BLaER1 (cell line): ENCODE data around the gene NPIPA2.
"Not testable (repeated sequence)": the region's sequence is repeated elsewhere in the genome, so short reads cannot be mapped to it uniquely, and the experiment has no call there.

Source experiments
- H3K27ac ChIP-seq: shearing (Covaris generic); formaldehyde crosslinking; 2 replicates; pipeline ENCODE4 v1.8.1; 2022
- H3K27me3 ChIP-seq: shearing (Covaris generic); formaldehyde crosslinking; 2 replicates; pipeline ENCODE4 v1.8.1; 2022
- H3K36me3 ChIP-seq: shearing (Covaris generic); formaldehyde crosslinking; 2 replicates; pipeline ENCODE4 v1.8.1; 2022
- H3K4me1 ChIP-seq: shearing (Covaris generic); formaldehyde crosslinking; 2 replicates; pipeline ENCODE4 v1.8.1; 2022
- H3K4me2 ChIP-seq: shearing (Covaris generic); formaldehyde crosslinking; 2 replicates; pipeline ENCODE4 v1.8.1; 2022
- H3K4me3 ChIP-seq: shearing (Covaris generic); formaldehyde crosslinking; 2 replicates; pipeline ENCODE4 v1.8.1; 2022
- H3K9ac ChIP-seq: shearing (Covaris generic); formaldehyde crosslinking; 2 replicates; pipeline ENCODE4 v1.8.1; 2022
- H3K9me3 ChIP-seq: shearing (Covaris generic); formaldehyde crosslinking; 2 replicates; pipeline ENCODE4 v1.8.1; 2022
- H4K20me1 ChIP-seq: shearing (Covaris generic); formaldehyde crosslinking; 2 replicates; pipeline ENCODE4 v1.8.1; 2022

Gene NPIPA2

GRCh38 chr16:14742273-14743128, at the start of gene NPIPA2:
NPIPA2 (plus strand) TSS chr16:14742533; CDS start chr16:14748066, 5,533 bp downstream.
- not testable (repeated sequence) for H4K20me1 ChIP-seq, H3K36me3 ChIP-seq, H3K27ac ChIP-seq, H3K9me3 ChIP-seq, H3K4me3 ChIP-seq, H3K4me2 ChIP-seq, H3K9ac ChIP-seq, H3K4me1 ChIP-seq, H3K27me3 ChIP-seq

GRCh38 chr16:14694129-14694528, 48.2 kb upstream of the NPIPA2 start, which contains the start of gene PLA2G10:
PLA2G10 (minus strand) TSS chr16:14694308; CDS start chr16:14694229, 79 bp downstream.
- H3K4me2 ChIP-seq, H3K4me1 ChIP-seq, H3K27ac ChIP-seq, H3K9ac ChIP-seq, H4K20me1 ChIP-seq, H3K27me3 ChIP-seq, H3K36me3 ChIP-seq, H3K4me3 ChIP-seq, H3K9me3 ChIP-seq: not testable (repeated sequence)

- H3K9ac ChIP-seq, H3K27me3 ChIP-seq, H3K36me3 ChIP-seq, H3K9me3 ChIP-seq, H4K20me1 ChIP-seq, H3K4me1 ChIP-seq, H3K4me2 ChIP-seq, H3K4me3 ChIP-seq, H3K27ac ChIP-seq: not testable (repeated sequence)
These were observed 40.5 kb upstream of the NPIPA2 start for GRCh38 chr16:14701859-14702258.

- not testable (repeated sequence) for H3K4me2 ChIP-seq, H3K9me3 ChIP-seq, H3K4me3 ChIP-seq, H3K9ac ChIP-seq, H3K4me1 ChIP-seq, H3K36me3 ChIP-seq, H3K27ac ChIP-seq, H4K20me1 ChIP-seq, H3K27me3 ChIP-seq
These were observed 39.7 kb upstream of the NPIPA2 start for GRCh38 chr16:14702672-14703071.

GRCh38 chr16:14703156-14704011, 38.9 kb upstream of the NPIPA2 start, which contains the start of gene NPIPA3:
NPIPA3 (plus strand) TSS chr16:14703411; CDS start chr16:14708944, 5,533 bp downstream.
- not testable (repeated sequence) for H4K20me1 ChIP-seq, H3K4me3 ChIP-seq, H3K9ac ChIP-seq, H3K4me1 ChIP-seq, H3K9me3 ChIP-seq, H3K4me2 ChIP-seq, H3K27me3 ChIP-seq, H3K36me3 ChIP-seq, H3K27ac ChIP-seq

GRCh38 chr16:14733233-14733632, 9.1 kb upstream of the NPIPA2 start:
- H3K4me1 ChIP-seq, H3K9me3 ChIP-seq, H3K27ac ChIP-seq, H3K4me2 ChIP-seq, H3K4me3 ChIP-seq, H4K20me1 ChIP-seq, H3K36me3 ChIP-seq, H3K9ac ChIP-seq, H3K27me3 ChIP-seq: not testable (repeated sequence)

GRCh38 chr16:14740832-14741385, 1.4 kb upstream of the NPIPA2 start:
- H3K27ac ChIP-seq, H3K9ac ChIP-seq, H3K27me3 ChIP-seq, H3K4me3 ChIP-seq, H3K36me3 ChIP-seq, H3K4me1 ChIP-seq, H3K4me2 ChIP-seq, H3K9me3 ChIP-seq, H4K20me1 ChIP-seq: not testable (repeated sequence)

- H3K27me3 ChIP-seq, H3K4me2 ChIP-seq, H3K4me1 ChIP-seq, H3K36me3 ChIP-seq, H3K9me3 ChIP-seq, H3K9ac ChIP-seq, H3K4me3 ChIP-seq, H4K20me1 ChIP-seq, H3K27ac ChIP-seq: not testable (repeated sequence)
These were observed 539 bp upstream of the NPIPA2 start for GRCh38 chr16:14741794-14742193.

- H3K36me3 ChIP-seq, H3K27me3 ChIP-seq, H3K4me3 ChIP-seq, H3K4me1 ChIP-seq, H3K27ac ChIP-seq, H3K9me3 ChIP-seq, H3K9ac ChIP-seq, H3K4me2 ChIP-seq, H4K20me1 ChIP-seq: not testable (repeated sequence)
These were observed 31.3 kb downstream of the NPIPA2 start for GRCh38 chr16:14773654-14774053.

- H3K4me1 ChIP-seq, H3K4me2 ChIP-seq, H3K27ac ChIP-seq, H3K27me3 ChIP-seq, H3K36me3 ChIP-seq, H4K20me1 ChIP-seq, H3K4me3 ChIP-seq, H3K9me3 ChIP-seq, H3K9ac ChIP-seq: not testable (repeated sequence)
These were observed 33.3 kb downstream of the NPIPA2 start for GRCh38 chr16:14775624-14776023.

GRCh38 chr16:14776763-14777162, 34.4 kb downstream of the NPIPA2 start:
- H3K4me3 ChIP-seq, H3K9me3 ChIP-seq, H3K9ac ChIP-seq: not testable (repeated sequence)

GRCh38 chr16:14779368-14779877, 37.1 kb downstream of the NPIPA2 start:
- not testable (repeated sequence) for H3K4me2 ChIP-seq, H3K27ac ChIP-seq, H3K9ac ChIP-seq, H3K36me3 ChIP-seq, H3K9me3 ChIP-seq, H3K27me3 ChIP-seq, H3K4me3 ChIP-seq, H4K20me1 ChIP-seq, H3K4me1 ChIP-seq

More at GRCh38 chr16:14776763-14777162, 34.4 kb downstream of the NPIPA2 start:
- H4K20me1 ChIP-seq, H3K27ac ChIP-seq, H3K4me1 ChIP-seq, H3K36me3 ChIP-seq, H3K4me2 ChIP-seq, H3K27me3 ChIP-seq: not testable (repeated sequence)

- H3K4me2 ChIP-seq, H3K27me3 ChIP-seq, H4K20me1 ChIP-seq, H3K9me3 ChIP-seq, H3K27ac ChIP-seq, H3K4me3 ChIP-seq, H3K36me3 ChIP-seq, H3K9ac ChIP-seq, H3K4me1 ChIP-seq: not testable (repeated sequence)
These were observed 43.8 kb downstream of the NPIPA2 start for GRCh38 chr16:14786180-14786579.

GRCh38 chr16:14789577-14789976, 47.2 kb downstream of the NPIPA2 start:
- not testable (repeated sequence) for H4K20me1 ChIP-seq, H3K4me3 ChIP-seq, H3K27me3 ChIP-seq, H3K9ac ChIP-seq, H3K9me3 ChIP-seq, H3K4me2 ChIP-seq, H3K36me3 ChIP-seq, H3K27ac ChIP-seq, H3K4me1 ChIP-seq
